ES-I3 (cell line): ENCODE data around the gene MPST.

Source experiments
- H3K36me3 ChIP-seq: 2 replicates; pipeline ENCODE4 v1.6.1; 2013; ENCODE audit warnings: mild to moderate bottlenecking, low read length, control low read depth, moderate library complexity; ENCODE audit not compliant: insufficient read depth
- H3K4me1 ChIP-seq: 2 replicates; pipeline ENCODE4 v1.6.1; 2013; ENCODE audit warnings: mild to moderate bottlenecking, control low read depth, low read length; ENCODE audit not compliant: insufficient read depth
- H3K9ac ChIP-seq: 2 replicates; pipeline ENCODE4 v1.6.1; 2013; ENCODE audit warnings: low read depth, mild to moderate bottlenecking, low read length, moderate library complexity
- H3K9me3 ChIP-seq: 2 replicates; pipeline ENCODE4 v1.6.1; 2013; ENCODE audit warnings: mild to moderate bottlenecking, low read length, moderate library complexity; ENCODE audit not compliant: control insufficient read depth, insufficient read depth

Gene MPST

DNA sequence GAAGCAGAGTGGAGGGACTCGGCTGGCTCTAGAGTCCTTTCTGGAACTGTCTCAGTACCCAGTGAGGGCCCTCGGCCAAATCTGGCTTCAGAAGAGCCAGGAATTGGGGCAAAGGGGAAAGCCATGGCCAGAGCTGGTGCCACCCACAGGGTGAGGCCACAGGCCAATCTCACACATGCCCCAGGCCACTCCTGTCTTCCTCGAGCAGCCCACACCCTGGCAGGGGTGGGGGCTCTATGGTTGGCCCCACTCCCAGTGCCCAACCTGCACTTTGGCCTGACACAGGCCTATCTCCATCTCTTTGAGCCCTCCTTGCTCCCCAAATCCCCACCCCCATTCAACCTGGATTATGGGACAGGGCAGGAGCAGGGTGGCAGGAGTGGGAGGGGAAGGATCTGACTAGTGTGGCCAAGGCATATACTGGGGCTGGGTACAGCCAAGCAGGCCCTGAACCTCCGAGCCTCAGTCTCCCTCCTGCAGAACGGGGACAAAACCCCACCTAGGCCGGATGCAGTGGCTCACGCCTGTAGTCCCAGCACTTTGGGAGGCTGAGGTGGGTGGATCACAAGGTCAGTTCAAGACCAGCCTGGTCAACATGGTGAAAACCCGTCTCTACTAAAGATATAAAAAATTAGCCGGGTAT, 7.2 kb upstream of the MPST start:
- Histone ChIP-seq H3K9me3 (no peaks in the 10 kb centered on the region), H3K36me3 (no peaks in the 10 kb centered on the region), H3K4me1 (peaks cover 7% of the 10 kb centered on the region), H3K9ac (no peak overlapping the region)

DNA sequence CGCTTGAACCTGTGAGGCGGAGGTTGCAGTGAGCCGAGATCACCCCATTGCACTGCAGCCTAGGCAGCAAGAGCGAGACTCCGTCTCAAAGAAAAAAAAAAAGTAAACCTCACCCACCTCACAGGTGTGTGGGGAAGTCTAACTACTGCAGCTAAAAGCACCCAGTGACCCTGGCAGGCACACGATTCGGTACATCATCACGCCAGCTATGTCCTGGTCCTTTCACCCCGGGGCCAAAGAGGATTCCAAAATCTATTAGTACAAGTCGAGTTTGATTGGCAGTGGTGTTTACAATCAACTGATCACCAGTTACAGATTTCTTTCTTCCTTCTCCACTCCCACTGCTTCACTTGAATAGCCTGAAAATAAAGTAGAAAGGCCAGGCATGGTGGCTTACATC, 6.6 kb upstream of the MPST start:
- H3K36me3 ChIP-seq, result no peaks in the 10 kb centered on the region
- H3K9me3 ChIP-seq, result no peaks in the 10 kb centered on the region
- H3K9ac ChIP-seq, result no peak overlapping the region
- peaks cover 7% of the 10 kb centered on the region for H3K4me1 ChIP-seq

GRCh38 chr22:37014415-37014806, 5.1 kb upstream of the MPST start:
- no peak overlapping the region for H3K9ac ChIP-seq
- H3K36me3 ChIP-seq, result no peaks in the 10 kb centered on the region
- peaks cover 7% of the 10 kb centered on the region for H3K4me1 ChIP-seq
- no peaks in the 10 kb centered on the region for H3K9me3 ChIP-seq

GRCh38 chr22:37014835-37015586, 4.5 kb upstream of the MPST start:
- peaks cover 7% of the 10 kb centered on the region for H3K4me1 ChIP-seq
- no peak overlapping the region for H3K9ac ChIP-seq
- no peaks in the 10 kb centered on the region for H3K9me3 ChIP-seq
- no peaks in the 10 kb centered on the region for H3K36me3 ChIP-seq

DNA sequence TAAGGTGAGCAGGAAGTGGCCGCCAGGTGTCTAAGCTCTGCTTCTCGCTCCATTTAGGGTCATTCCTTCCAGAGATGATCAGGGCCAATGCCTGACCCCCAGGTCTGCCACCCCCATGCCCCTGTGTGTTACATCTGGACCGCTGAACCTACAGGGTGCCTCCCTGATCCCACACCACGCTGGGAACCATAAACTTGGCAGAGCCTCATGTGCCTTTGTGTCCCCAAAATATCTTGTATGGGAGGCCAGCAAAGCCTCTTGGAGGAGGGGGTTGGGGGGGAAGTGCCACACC, 4.0 kb upstream of the MPST start:
- Histone ChIP-seq H3K4me1 (peaks cover 7% of the 10 kb centered on the region), H3K9ac (no peak overlapping the region), H3K36me3 (no peaks in the 10 kb centered on the region), H3K9me3 (no peaks in the 10 kb centered on the region)

DNA sequence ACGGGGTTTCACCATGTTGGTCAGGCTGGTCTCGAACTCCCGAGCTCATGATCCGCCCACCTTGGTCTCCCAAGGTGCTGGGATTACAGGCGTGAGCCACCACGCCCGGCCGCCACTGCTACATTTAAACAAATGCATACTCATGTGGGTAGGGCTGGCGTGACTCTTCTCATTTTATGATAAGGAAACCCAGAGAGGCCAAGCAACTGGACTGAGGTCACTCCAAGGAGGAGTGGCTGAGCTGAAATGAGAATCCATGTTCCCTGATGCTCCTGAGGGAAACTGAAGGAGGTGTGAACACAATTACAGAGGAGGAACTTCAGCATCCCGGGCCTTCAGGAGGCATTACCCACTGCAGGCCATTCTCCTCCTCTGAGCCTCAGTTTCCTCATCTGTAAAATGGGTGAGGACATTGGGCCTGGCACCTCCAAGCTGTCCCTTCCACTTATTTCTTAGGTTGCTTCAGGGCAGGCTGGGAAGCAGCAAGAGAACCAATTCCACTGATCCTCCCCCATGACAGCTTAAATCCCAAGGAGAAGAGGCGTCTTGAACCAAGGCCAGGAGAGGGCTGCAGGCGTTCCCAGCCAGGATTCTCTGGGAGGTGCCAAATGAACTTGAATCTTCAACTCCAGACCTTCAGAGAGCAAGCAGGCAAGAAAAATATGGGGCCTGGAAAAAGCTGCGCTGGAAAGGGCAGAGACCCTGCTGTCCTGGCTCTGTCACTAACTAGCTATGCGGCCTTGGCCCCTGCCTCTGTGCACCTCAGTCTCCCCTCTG, 3.2 kb upstream of the MPST start:
- no peaks in the 10 kb centered on the region for H3K36me3 ChIP-seq
- H3K9me3 ChIP-seq, result no peaks in the 10 kb centered on the region
- peaks cover 7% of the 10 kb centered on the region for H3K4me1 ChIP-seq
- H3K9ac ChIP-seq, result no peak overlapping the region

GRCh38 chr22:37017356-37017755, 2.2 kb upstream of the MPST start:
- Histone ChIP-seq H3K4me1 (peaks cover 7% of the 10 kb centered on the region), H3K36me3 (no peaks in the 10 kb centered on the region), H3K9me3 (no peaks in the 10 kb centered on the region), H3K9ac (no peak overlapping the region)

GRCh38 chr22:37018086-37018814, 1.3 kb upstream of the MPST start:
- Histone ChIP-seq H3K9me3 (no peaks in the 10 kb centered on the region), H3K36me3 (no peaks in the 10 kb centered on the region), H3K4me1 (peaks cover 7% of the 10 kb centered on the region), H3K9ac (peak overlapping the region; percentile 91)

- Histone ChIP-seq H3K9me3 (no peaks in the 10 kb centered on the region), H3K4me1 (peaks cover 7% of the 10 kb centered on the region), H3K9ac (peak overlapping the region; percentile 91), H3K36me3 (no peaks in the 10 kb centered on the region)
These were observed 680 bp upstream of the MPST start for GRCh38 chr22:37018815-37019308.

DNA sequence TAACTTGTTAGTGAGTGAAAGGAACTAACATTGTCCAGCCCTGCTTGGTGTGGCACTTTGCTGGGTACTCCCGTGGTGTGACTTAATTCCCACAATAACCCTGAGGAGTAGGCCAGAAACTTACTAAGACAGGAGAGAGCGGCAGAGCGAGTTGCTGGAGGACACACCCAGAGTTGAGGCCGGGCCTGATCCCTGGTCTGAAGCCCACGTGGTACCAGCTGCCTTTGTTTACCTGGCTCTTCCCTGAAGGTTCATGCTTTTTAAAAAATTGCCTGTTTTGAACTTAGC, 594 bp downstream of the MPST start:
- Histone ChIP-seq H3K36me3 (no peaks in the 10 kb centered on the region), H3K4me1 (peaks cover 3% of the 10 kb centered on the region), H3K9me3 (no peaks in the 10 kb centered on the region), H3K9ac (peak overlapping the region; percentile 91)

GRCh38 chr22:37021041-37021440, 1.5 kb downstream of the MPST start:
- Histone ChIP-seq H3K36me3 (no peaks in the 10 kb centered on the region), H3K4me1 (no peaks in the 10 kb centered on the region), H3K9ac (no peak overlapping the region), H3K9me3 (no peaks in the 10 kb centered on the region)

DNA sequence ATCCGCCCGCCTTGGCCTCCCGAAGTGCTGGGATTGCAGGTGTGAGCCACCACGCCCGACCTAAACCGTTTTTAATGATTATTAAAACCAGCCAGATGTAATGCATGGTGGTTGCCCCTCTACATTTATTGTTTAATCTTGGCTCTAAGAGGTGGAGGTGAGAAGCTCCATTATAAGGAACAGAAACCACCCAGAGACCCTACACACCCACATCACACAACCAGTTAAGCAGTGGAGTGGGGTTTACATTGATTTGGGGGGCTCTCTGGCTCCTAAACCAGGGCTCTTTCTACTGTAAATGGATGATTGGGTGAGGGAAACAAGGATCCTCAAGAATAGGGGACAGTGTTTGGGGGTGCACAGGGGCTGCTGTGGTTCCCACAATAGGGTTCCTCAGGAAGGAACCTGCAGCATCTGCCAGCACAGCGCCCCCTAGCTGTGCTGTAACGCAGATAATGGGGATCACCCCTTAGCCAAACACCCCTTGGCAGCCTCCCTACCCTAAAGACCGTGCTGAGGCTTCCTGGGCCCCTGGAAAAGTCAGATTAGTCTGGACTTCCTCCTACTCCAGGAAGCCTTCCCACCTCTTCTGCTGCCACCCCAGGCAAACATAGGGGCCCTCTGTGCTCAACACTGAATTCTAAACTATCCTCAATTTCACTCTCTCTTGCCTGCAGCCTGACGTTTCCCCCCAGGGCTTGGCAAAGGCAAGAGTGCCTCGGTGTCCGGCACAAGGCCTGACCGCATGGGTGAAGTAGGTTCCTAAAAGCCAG, 2.4 kb downstream of the MPST start:
- H3K9ac ChIP-seq, result no peak overlapping the region
- H3K9me3 ChIP-seq, result no peaks in the 10 kb centered on the region
- H3K36me3 ChIP-seq, result peaks cover 4% of the 10 kb centered on the region; the same call in 1 of the 2 replicates
- no peaks in the 10 kb centered on the region for H3K4me1 ChIP-seq

DNA sequence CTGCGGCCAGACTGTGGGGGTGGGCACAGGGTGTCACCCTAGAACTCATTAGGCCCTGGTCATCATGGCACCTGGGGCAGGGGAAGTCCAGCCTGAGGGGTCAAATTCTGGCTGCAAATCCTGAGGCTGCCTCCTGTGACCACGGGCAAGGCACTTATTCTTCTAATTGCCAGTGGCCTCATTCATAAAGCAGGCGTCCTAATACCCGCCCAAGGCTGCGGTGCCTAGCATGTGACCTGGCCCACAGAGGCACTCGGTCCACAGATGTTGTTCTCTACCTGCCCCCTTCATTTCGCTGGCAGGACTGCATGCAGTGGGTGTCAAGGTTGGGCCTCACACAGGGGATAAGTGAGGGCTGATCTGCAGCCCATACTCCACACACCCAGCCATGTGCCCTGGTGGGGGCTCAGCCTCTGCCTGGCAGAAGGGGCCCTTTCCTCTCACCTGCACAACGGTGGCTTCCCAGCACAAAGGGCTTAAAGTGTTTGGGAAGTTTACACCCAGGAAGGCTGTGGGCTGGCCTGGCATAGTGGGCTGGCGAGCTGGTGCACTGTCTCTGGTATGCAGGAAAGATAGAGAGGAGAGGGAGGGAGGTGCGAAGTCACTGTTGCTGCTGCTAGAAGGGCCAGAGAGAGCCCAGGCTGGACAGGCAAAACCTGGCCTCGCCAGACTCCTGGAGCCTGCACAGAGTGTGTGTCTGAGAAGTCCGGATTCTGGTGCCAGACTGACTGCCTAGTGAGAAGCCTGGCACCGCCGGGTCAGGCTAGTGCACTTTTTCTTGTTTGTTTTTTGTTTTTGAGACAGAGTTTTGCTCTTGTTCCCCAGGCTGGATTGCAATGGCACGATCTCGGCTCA, 3.2 kb downstream of the MPST start:
- H3K36me3 ChIP-seq, result peaks cover 4% of the 10 kb centered on the region; the same call in 1 of the 2 replicates
- H3K9ac ChIP-seq, result no peak overlapping the region
- H3K4me1 ChIP-seq, result no peaks in the 10 kb centered on the region
- no peaks in the 10 kb centered on the region for H3K9me3 ChIP-seq
